GM23338 (cell line): ENCODE data around the gene CREB3L2.

Source experiments
- CREB1 ChIP-seq: fragments of 250-450 bp; sonication (Bioruptor Pico); IDR thresholded peaks from 2 replicates; pipeline ENCODE4 v1.5.0; 2020; ENCODE audit warnings: low read depth, mild to moderate bottlenecking, moderate library complexity
- CTCF ChIP-seq, 2 experiments: fragments of 200-600 bp in 1 of 2; sonication (generic) in 1 of 2; conservative IDR thresholded peaks; 2 replicates each; pipeline versions ENCODE4 v1.5.1 to v1.6.1; 2016 to 2017; ENCODE audit warnings: antibody characterized with exemption in 2 of 2, low read depth in 2 of 2, mild to moderate bottlenecking in 2 of 2, moderate library complexity in 1 of 2
- ETS1 ChIP-seq: IDR thresholded peaks from 2 replicates; pipeline ENCODE4 v1.6.1; 2016; ENCODE audit warnings: antibody characterized with exemption
- EZH2 ChIP-seq: fragments of 200-600 bp; sonication (generic); IDR thresholded peaks from one replicate; pipeline ENCODE4 v1.8.0; 2017; ENCODE audit warnings: antibody characterized with exemption, mild to moderate bottlenecking, low read depth; ENCODE audit not compliant: unreplicated experiment
- EZH2phosphoT487 ChIP-seq: fragments of 200-600 bp; sonication (generic); IDR thresholded peaks from one replicate; pipeline ENCODE4 v1.8.1; 2018; ENCODE audit warnings: antibody characterized with exemption; ENCODE audit not compliant: unreplicated experiment
- JUNB ChIP-seq: IDR thresholded peaks from one replicate; pipeline ENCODE4 v1.6.1; 2016; ENCODE audit warnings: antibody characterized with exemption; ENCODE audit not compliant: unreplicated experiment
- NANOG ChIP-seq: IDR thresholded peaks from 2 replicates; pipeline ENCODE4 v1.6.1; 2016; ENCODE audit warnings: antibody characterized with exemption, borderline replicate concordance
- POLR2AphosphoS5 ChIP-seq: IDR thresholded peaks from 2 replicates; pipeline ENCODE4 v1.6.1; 2016; ENCODE audit warnings: antibody characterized with exemption, low read depth
- REST ChIP-seq: IDR thresholded peaks from one replicate; pipeline ENCODE4 v1.6.1; 2018; ENCODE audit warnings: antibody characterized with exemption; ENCODE audit not compliant: unreplicated experiment
- STAT1 ChIP-seq: IDR thresholded peaks from one replicate; pipeline ENCODE4 v1.6.1; 2016; ENCODE audit warnings: antibody characterized with exemption; ENCODE audit not compliant: unreplicated experiment
- ZNF114 ChIP-seq: fragments of 250-450 bp; sonication (Bioruptor Pico); IDR thresholded peaks from 2 replicates; pipeline ENCODE4 v1.5.0; 2020; ENCODE audit warnings: mild to moderate bottlenecking, moderate library complexity
- ZNF331 ChIP-seq: fragments of 250-450 bp; sonication (Bioruptor Pico); IDR thresholded peaks from 2 replicates; pipeline ENCODE4 v1.5.0; 2020; ENCODE audit warnings: low read depth, mild to moderate bottlenecking, moderate library complexity
- ZNF462 ChIP-seq: fragments of 250-450 bp; sonication (Bioruptor Pico); IDR thresholded peaks from 2 replicates; pipeline ENCODE4 v1.5.0; 2020; ENCODE audit warnings: mild to moderate bottlenecking, moderate library complexity

DNA sequence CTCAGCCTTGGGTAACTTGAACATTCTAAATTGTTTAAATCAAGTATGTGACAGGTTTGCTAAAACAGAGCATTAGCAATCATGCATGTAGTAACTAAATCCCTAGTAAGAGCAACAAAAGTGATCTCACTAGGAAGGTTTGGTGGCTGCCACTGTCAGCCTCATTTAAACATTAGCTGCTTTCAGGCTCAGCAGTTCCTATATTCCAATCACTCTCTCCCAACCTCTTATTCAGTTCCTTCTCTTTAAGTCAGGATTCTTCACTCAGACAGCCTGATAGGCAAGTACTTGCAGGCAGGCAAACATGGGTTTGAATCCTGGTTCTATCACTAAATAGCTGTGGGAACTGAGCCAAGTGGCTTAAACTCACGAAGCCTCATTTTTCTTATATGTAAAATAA is 3.6 kb downstream of the CREB3L2 start:
- TF ChIP-seq CTCF (conservative IDR thresholded peaks at IDR 0.05; ENCODE audit: low read depth in 2 of 2), result no peak
- TF ChIP-seq EZH2, result no peak
- no peak for TF ChIP-seq EZH2phosphoT487
- no peak for TF ChIP-seq JUNB
- no peak for TF ChIP-seq REST
- no peak for TF ChIP-seq POLR2AphosphoS5
- TF ChIP-seq ZNF114, result no peak
- TF ChIP-seq ZNF331 (CRISPR knock-in tag), result no peak
- TF ChIP-seq NANOG, result no peak
- TF ChIP-seq CREB1 (CRISPR knock-in tag), result no peak
- no peak for TF ChIP-seq ETS1
- no peak for TF ChIP-seq ZNF462 (CRISPR knock-in tag)
- no peak for TF ChIP-seq STAT1
